Natural killer cell (primary cell): ENCODE data around the gene ORMDL2. TPM values are rescaled to one million over a fixed set of nuclear protein-coding genes. Genes with fewer than 3 reads are reported as not detected.
"Not testable (repeated sequence)": the region's sequence is repeated elsewhere in the genome, so short reads cannot be mapped to it uniquely, and the experiment has no call there.

ENCODE experiments used
- ATAC-seq, 3 donors: fragments of 150-1000 bp in 2 of 3; fragments of 200-7000 bp in 1 of 3; cut with Tn5 transposase; 1 replicate in 1 of 3; 2 replicates in 2 of 3; pipeline ENCODE4 v1.10.0; 2021; ENCODE audit warnings: mild to moderate bottlenecking in 2 of 3, moderate library complexity in 2 of 3
- DNase-seq, 2 donors: peaks; one replicate each; pipeline versions ENCODE4 v3.0.0 to v3.0.0-alpha.2; 2013 to 2021; ENCODE audit warnings: mixed read lengths in 1 of 2
- H3K27ac ChIP-seq: one replicate; pipeline ENCODE4 v1.5.1; 2013; ENCODE audit warnings: mild to moderate bottlenecking, low read length
- H3K27me3 ChIP-seq: one replicate; pipeline ENCODE4 v1.6.1; 2013; ENCODE audit warnings: low read length; ENCODE audit not compliant: control insufficient read depth, insufficient read depth
- H3K36me3 ChIP-seq: one replicate; pipeline ENCODE4 v1.6.1; 2013; ENCODE audit warnings: low read length; ENCODE audit not compliant: control insufficient read depth, insufficient read depth
- H3K4me1 ChIP-seq: one replicate; pipeline ENCODE4 v1.6.1; 2013; ENCODE audit warnings: low read length; ENCODE audit not compliant: control insufficient read depth, insufficient read depth
- H3K4me3 ChIP-seq: one replicate; pipeline ENCODE4 v1.5.1; 2013; ENCODE audit warnings: low read length
- H3K9me3 ChIP-seq: one replicate; pipeline ENCODE4 v1.6.1; 2013; ENCODE audit warnings: low read length; ENCODE audit not compliant: control insufficient read depth, insufficient read depth
- H3K27ac Mint-ChIP-seq, 2 donors: one replicate each; pipeline ENCODE4 v1.8.0; 2022; ENCODE audit warnings: mild to moderate bottlenecking in 2 of 2, mixed read lengths in 2 of 2, moderate library complexity in 1 of 2
- H3K27me3 Mint-ChIP-seq, 2 donors: one replicate each; pipeline ENCODE4 v1.8.0; 2022; ENCODE audit warnings: low read depth in 2 of 2, mixed read lengths in 2 of 2
- H3K36me3 Mint-ChIP-seq: one replicate; pipeline ENCODE4 v1.8.0; 2022; ENCODE audit warnings: mixed read lengths
- H3K4me1 Mint-ChIP-seq, 2 donors: one replicate each; pipeline ENCODE4 v1.8.0; 2022; ENCODE audit warnings: mixed read lengths in 2 of 2
- H3K4me3 Mint-ChIP-seq: one replicate; pipeline ENCODE4 v1.8.0; 2022; ENCODE audit warnings: mild to moderate bottlenecking, moderate library complexity, mixed read lengths
- H3K9me3 Mint-ChIP-seq, 2 donors: one replicate each; pipeline ENCODE4 v1.8.0; 2022; ENCODE audit warnings: mixed read lengths in 2 of 2
- CTCF ChIP-seq: fragments of 200-600 bp; IDR thresholded peaks from one replicate; pipeline ENCODE4 v1.8.0; 2022; ENCODE audit warnings: antibody characterized with exemption
- WGBS: methylation state at CpG from one replicate; pipeline ENCODE4 v1.1.7; 2013; ENCODE audit warnings: missing lambda C conversion rate; ENCODE audit not compliant: insufficient coverage; 5-methylcytosine and 5-hydroxymethylcytosine counted together
- intact Hi-C: fragments of 100-400 bp; cut with micrococcal nuclease; formaldehyde crosslinking; loops from one replicate; pipeline ENCODE4 v1.14.2; 2022
- total RNA-seq, 4 donors: library from RNA; stranded (reverse); fragments of 120-200 nt in 1 of 4; gene quantifications; one replicate each; pipeline versions ENCODE4 v1.2.3 to v1.2.4, GENCODE V29; 2013 to 2022

The ORMDL2 gene
- total RNA-seq, 3 donors from 2014 or later (not counting 1 experiment from before 2014, with no cell fraction given), result 21.3 to 36.3 (median 23.1) TPM

- no peaks in the 10 kb centered on the region for H3K27me3 ChIP-seq
- H3K4me3 ChIP-seq, result no peak overlapping the region
- H3K36me3 ChIP-seq, result no peaks in the 10 kb centered on the region
- H3K9me3 Mint-ChIP-seq, result no peaks in the 10 kb centered on the region
- no peak for ATAC-seq
- TF ChIP-seq CTCF, result no peak
- no peak overlapping the region for H3K27ac Mint-ChIP-seq
- H3K4me1 Mint-ChIP-seq, result no peaks in the 10 kb centered on the region
- no peak overlapping the region for H3K4me3 Mint-ChIP-seq
- no peak overlapping the region for H3K27ac ChIP-seq
- no peaks in the 10 kb centered on the region for H3K36me3 Mint-ChIP-seq
- H3K9me3 ChIP-seq, result peaks cover 3% of the 10 kb centered on the region
- H3K4me1 ChIP-seq, result no peaks in the 10 kb centered on the region
- intact Hi-C loops, result no loop called here
- H3K27me3 Mint-ChIP-seq, result no peaks in the 10 kb centered on the region
- DNase-seq, result no peak
- WGBS, result 90% methylated on average over 8 of the region's 8 CpGs
Observed at GRCh38 chr12:55861396-55861795, 43.6 kb downstream of the ORMDL2 start.

DNA sequence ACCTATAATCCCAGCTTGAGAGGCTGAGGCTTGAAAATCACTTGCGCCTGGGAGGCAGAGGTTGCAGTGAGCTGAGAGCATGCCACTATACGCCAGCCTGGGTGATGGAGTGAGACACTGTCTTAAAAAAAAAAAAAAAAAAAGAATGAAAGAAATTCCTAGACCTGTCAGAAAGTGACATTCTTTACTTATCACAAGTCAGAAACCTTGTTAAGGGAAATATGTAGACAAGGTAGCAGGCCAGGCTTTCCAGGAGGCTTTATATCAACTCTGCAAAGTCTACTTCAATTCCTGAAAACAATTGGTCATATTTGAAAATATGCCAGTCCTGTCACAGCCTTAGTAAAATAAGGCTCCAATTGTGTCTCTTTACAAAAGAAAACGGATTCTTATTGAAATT is 44.0 kb downstream of the ORMDL2 start:
- Histone ChIP-seq H3K4me3 (no peak overlapping the region), H3K27ac (no peak overlapping the region), H3K27me3 (no peaks in the 10 kb centered on the region), H3K9me3 (peaks cover 3% of the 10 kb centered on the region), H3K4me1 (no peaks in the 10 kb centered on the region), H3K36me3 (no peaks in the 10 kb centered on the region)
- Mint-ChIP-seq H3K36me3 (no peaks in the 10 kb centered on the region), H3K27ac (no peak overlapping the region), H3K27me3 (no peaks in the 10 kb centered on the region), H3K4me3 (no peak overlapping the region), H3K4me1 (no peaks in the 10 kb centered on the region), H3K9me3 (no peaks in the 10 kb centered on the region)
- intact Hi-C loops, result no loop called here
- no peak for ATAC-seq
- DNase-seq, result no peak
- WGBS, result 89% methylated on average over 3 of the region's 3 CpGs
- no peak for TF ChIP-seq CTCF

DNA sequence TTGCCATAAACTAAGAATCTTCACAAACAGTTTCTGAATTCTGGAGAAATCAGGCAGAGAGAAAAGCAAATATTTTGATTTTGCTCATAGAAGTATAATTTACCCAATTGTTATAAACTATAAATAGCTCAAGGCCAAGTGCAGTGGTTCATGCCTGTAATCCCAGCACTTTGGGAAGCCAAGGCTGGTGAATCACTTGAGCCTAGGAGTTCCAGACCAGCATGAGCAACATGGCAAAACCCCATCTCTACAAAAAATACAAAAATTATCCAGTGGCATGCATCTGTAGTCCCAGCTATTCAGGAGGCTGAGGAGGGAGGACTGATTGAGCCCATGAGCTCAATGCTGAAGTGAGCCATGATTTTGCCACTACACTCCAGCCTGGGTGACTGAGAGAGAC is 44.4 kb downstream of the ORMDL2 start:
- H3K4me3 Mint-ChIP-seq, result no peak overlapping the region
- H3K9me3 Mint-ChIP-seq, result no peaks in the 10 kb centered on the region
- DNase-seq (no peak), ATAC-seq (no peak)
- no peak overlapping the region for H3K27ac Mint-ChIP-seq
- Histone ChIP-seq H3K36me3 (no peaks in the 10 kb centered on the region), H3K27ac (no peak overlapping the region), H3K4me1 (no peaks in the 10 kb centered on the region), H3K9me3 (peaks cover 3% of the 10 kb centered on the region), H3K27me3 (no peaks in the 10 kb centered on the region), H3K4me3 (no peak overlapping the region)
- intact Hi-C loops, result no loop called here
- no peak for TF ChIP-seq CTCF
- H3K36me3 Mint-ChIP-seq, result no peaks in the 10 kb centered on the region
- no peaks in the 10 kb centered on the region for H3K27me3 Mint-ChIP-seq
- H3K4me1 Mint-ChIP-seq, result no peaks in the 10 kb centered on the region

GRCh38 chr12:55862931-55863330 is 45.1 kb downstream of the ORMDL2 start:
- H3K36me3 Mint-ChIP-seq, result not testable (repeated sequence)

More at GRCh38 chr12:55862931-55863330, 45.1 kb downstream of the ORMDL2 start:
- H3K9me3 Mint-ChIP-seq, ATAC-seq, H3K4me1 Mint-ChIP-seq, H3K27ac Mint-ChIP-seq, H3K36me3 ChIP-seq, DNase-seq, H3K4me1 ChIP-seq, H3K4me3 Mint-ChIP-seq, H3K9me3 ChIP-seq, H3K27me3 Mint-ChIP-seq, H3K27me3 ChIP-seq, H3K27ac ChIP-seq, H3K4me3 ChIP-seq, intact Hi-C loops: not testable (repeated sequence)
- 93% methylated on average over 11 of the region's 13 CpGs for WGBS
